ENCODE results near the gene SEPTIN8.

The SEPTIN8 gene

GRCh38 chr5:132777209-132778069, at the start of gene SEPTIN8:
TSS of gene SEPTIN8 (minus strand) at chr5:132777239. CDS start at chr5:132777137, 102 bp downstream.
- peak; percentile 22 for DNase-seq

GRCh38 chr5:132826424-132827082, 49.5 kb upstream of the SEPTIN8 start:
- DNase-seq, result no peak

GRCh38 chr5:132825834-132826391, 48.9 kb upstream of the SEPTIN8 start:
- no peak for DNase-seq

- DNase-seq, result no peak
Measured at GRCh38 chr5:132825033-132825833, 48.2 kb upstream of the SEPTIN8 start.

- no peak for DNase-seq
Measured at GRCh38 chr5:132824426-132824825, 47.4 kb upstream of the SEPTIN8 start.

- no peak for DNase-seq
Measured at GRCh38 chr5:132823481-132824050, 46.5 kb upstream of the SEPTIN8 start.

- no peak for DNase-seq
Measured at GRCh38 chr5:132822650-132823480, 45.8 kb upstream of the SEPTIN8 start.

GRCh38 chr5:132821791-132822190, 44.8 kb upstream of the SEPTIN8 start:
- DNase-seq, result no peak

GRCh38 chr5:132821350-132821749, 44.3 kb upstream of the SEPTIN8 start:
- DNase-seq, result no peak

- peak; percentile 81 for DNase-seq
Measured at GRCh38 chr5:132820162-132820754, 43.2 kb upstream of the SEPTIN8 start.

- no peak for DNase-seq
Measured at GRCh38 chr5:132819468-132819867, 42.4 kb upstream of the SEPTIN8 start.

- DNase-seq, result no peak
Measured at GRCh38 chr5:132817011-132817410, 40.0 kb upstream of the SEPTIN8 start.

- DNase-seq, result no peak
Measured at GRCh38 chr5:132816554-132816953, 39.5 kb upstream of the SEPTIN8 start.

GRCh38 chr5:132816083-132816482, 39.0 kb upstream of the SEPTIN8 start:
- no peak for DNase-seq

GRCh38 chr5:132815454-132815853, 38.4 kb upstream of the SEPTIN8 start:
- no peak for DNase-seq

GRCh38 chr5:132814503-132815294, 37.7 kb upstream of the SEPTIN8 start:
- no peak for DNase-seq

- peak; percentile 6 for DNase-seq
Measured at GRCh38 chr5:132813599-132814502, 36.8 kb upstream of the SEPTIN8 start.

GRCh38 chr5:132812781-132813598, 36.0 kb upstream of the SEPTIN8 start, which contains the start of gene SOWAHA:
TSS of gene SOWAHA (plus strand) at chr5:132813302. CDS start at chr5:132813622, 320 bp downstream.
- DNase-seq, result peak; percentile 56
